ENCODE data around the gene PRR5.

PRR5 gene

DNA sequence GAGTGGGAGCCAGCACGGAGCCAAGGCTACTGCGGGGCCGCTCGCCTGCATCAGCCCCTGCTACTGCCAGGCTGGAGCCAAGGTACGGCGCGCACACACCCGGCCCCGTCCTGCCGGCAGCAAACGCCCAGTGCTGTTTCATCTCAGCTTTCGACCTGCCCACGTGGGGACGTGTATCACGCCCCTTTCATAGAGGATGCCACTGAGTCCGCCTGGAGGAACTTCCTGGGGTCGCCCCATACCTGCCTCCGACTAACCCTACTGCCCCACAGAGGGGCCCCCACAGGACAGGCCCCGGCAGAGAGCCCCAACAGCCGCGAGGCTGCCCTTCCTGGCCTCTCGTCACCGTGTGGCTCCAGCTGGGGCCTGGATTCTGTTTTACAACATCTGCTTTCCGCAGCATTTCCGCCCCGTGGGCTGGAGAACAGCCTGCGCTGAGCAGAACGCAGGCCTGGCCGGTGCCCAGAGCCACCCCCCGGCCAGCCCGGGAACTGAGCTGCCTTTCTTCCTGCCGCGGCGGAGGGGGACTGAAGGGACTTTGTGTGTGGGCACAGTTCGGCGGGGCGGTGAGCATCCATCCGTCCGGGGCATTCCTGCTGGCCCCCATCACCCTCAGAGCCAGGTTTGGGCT, 27.5 kb downstream of the PRR5 start:
- TF ChIP-seq, protein P1, sequence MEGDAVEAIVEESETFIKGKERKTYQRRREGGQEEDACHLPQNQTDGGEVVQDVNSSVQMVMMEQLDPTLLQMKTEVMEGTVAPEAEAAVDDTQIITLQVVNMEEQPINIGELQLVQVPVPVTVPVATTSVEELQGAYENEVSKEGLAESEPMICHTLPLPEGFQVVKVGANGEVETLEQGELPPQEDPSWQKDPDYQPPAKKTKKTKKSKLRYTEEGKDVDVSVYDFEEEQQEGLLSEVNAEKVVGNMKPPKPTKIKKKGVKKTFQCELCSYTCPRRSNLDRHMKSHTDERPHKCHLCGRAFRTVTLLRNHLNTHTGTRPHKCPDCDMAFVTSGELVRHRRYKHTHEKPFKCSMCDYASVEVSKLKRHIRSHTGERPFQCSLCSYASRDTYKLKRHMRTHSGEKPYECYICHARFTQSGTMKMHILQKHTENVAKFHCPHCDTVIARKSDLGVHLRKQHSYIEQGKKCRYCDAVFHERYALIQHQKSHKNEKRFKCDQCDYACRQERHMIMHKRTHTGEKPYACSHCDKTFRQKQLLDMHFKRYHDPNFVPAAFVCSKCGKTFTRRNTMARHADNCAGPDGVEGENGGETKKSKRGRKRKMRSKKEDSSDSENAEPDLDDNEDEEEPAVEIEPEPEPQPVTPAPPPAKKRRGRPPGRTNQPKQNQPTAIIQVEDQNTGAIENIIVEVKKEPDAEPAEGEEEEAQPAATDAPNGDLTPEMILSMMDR (conservative IDR thresholded peaks at IDR 0.05), result no peak
- no peak overlapping the region for H3K27ac ChIP-seq

DNA sequence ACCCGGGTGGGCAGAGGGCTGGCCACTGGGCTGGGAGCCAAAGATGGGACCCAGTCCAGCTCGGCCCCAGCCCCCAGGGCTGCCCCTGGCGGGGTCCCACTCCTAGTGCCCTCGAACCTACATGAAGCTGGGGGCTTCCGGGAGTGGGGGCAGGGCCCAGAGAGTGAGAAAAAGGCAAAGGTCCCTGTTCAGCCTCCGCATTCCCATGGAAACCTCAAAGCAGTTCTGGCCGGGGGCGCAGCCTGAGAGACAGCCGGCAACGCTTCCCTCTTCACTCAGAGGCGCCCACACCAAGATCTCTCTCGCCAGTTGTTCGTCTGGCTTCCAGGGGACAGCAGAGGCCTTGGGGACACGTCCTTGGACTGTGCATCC, 28.0 kb downstream of the PRR5 start:
- TF ChIP-seq, protein P1 (conservative IDR thresholded peaks at IDR 0.05), result no peak
- H3K27ac ChIP-seq, result no peak overlapping the region

- H3K27ac ChIP-seq, result no peak overlapping the region
- TF ChIP-seq, protein P1 (conservative IDR thresholded peaks at IDR 0.05), result no peak
These were observed 28.7 kb downstream of the PRR5 start for GRCh38 chr22:44730490-44731356.

- H3K27ac ChIP-seq, result no peak overlapping the region
- TF ChIP-seq, protein P1 (conservative IDR thresholded peaks at IDR 0.05), result no peak
These were observed 29.5 kb downstream of the PRR5 start for GRCh38 chr22:44731357-44731970.

DNA sequence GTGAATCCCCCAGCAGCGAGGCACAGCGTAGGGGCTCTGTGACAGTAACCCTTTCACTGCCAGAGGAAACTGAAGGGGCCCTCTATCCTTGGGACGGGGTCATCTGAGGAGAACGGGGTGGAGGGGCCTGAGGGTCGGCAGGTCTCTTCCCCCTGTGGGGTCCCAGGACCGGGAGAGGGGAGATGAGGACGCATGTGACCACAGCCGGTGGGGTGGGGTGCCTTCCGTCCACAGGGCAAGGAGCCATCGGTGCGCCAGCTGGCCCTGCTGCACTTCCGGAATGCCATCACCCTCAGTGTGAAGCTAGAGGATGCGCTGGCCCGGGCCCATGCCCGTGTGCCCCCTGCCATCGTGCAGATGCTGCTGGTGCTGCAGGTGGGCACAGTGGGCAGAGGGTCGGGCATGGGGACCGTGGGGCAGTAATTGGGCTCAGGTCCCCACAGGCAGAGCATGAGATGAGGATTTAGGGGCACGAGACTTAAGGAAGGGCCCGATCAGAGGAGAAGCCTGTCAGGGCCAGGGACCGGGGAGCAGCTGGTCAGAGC, 30.1 kb downstream of the PRR5 start:
- TF ChIP-seq, protein P1 (conservative IDR thresholded peaks at IDR 0.05), result no peak
- H3K27ac ChIP-seq, result no peak overlapping the region

DNA sequence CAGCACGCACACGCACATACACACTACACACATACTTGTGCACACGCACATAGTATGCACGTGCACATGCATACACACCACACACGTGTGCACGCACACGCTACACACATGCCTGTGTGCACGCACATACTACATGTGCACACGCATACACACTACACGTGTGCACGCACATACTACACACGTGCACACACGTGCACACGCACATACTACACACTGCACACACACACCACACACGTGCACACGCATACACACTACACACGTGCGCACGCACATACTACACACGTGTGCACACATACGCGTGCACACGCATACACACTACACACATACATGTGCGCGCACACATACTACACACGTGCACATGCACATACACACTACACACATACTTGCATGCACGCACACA, 30.7 kb downstream of the PRR5 start:
- TF ChIP-seq, protein P1 (conservative IDR thresholded peaks at IDR 0.05), result no peak

More for the DNA sequence above, 30.7 kb downstream of the PRR5 start:
- no peak overlapping the region for H3K27ac ChIP-seq
